ENCODE data around the gene XPO4. TPM values are rescaled to one million over a fixed set of nuclear protein-coding genes. Genes with fewer than 3 reads are reported as not detected.
"Not testable (repeated sequence)": the region's sequence is repeated elsewhere in the genome, so short reads cannot be mapped to it uniquely, and the experiment has no call there.

XPO4 gene
- total RNA-seq, 4 donors from 2014 or later, result 8.8 to 25.0 (median 18.6) TPM

DNA sequence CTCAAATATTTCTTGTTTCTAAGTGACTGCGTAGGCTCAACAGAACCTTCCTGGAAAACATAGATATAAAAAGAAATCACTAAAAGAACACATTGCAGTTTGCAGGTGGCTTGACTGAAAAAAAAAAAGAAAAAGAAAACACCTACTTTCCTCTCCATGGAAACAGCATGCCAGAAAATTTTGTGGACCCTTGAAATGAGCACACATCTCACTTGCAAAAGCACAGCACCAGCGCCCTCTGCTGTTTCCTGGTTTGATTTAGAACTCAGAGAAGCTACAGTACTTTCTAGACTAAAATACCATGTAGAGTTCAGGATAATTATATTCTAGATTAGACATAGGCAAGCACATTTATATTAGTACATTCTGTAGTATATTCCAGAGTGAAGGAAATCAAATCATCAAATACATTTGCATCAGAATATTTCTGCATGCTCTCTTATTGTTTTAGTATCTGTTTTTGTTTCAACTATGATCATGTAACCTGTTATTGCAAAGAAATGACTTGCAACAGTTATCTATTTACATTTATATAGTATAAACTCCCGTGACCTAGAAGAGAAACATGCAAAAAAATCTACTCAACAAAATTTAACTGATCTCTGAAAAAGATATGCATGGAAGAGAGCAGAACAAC, 22.3 kb upstream of the XPO4 start:
- 29 to 34% methylated on average over 3 of the region's 3 CpGs for WGBS, 2 donors
- no peak overlapping the region for H3K27ac ChIP-seq
- H3K4me3 ChIP-seq, result no peak overlapping the region
- H3K9me3 ChIP-seq, result no peaks in the 10 kb centered on the region
- TF ChIP-seq, protein P1, sequence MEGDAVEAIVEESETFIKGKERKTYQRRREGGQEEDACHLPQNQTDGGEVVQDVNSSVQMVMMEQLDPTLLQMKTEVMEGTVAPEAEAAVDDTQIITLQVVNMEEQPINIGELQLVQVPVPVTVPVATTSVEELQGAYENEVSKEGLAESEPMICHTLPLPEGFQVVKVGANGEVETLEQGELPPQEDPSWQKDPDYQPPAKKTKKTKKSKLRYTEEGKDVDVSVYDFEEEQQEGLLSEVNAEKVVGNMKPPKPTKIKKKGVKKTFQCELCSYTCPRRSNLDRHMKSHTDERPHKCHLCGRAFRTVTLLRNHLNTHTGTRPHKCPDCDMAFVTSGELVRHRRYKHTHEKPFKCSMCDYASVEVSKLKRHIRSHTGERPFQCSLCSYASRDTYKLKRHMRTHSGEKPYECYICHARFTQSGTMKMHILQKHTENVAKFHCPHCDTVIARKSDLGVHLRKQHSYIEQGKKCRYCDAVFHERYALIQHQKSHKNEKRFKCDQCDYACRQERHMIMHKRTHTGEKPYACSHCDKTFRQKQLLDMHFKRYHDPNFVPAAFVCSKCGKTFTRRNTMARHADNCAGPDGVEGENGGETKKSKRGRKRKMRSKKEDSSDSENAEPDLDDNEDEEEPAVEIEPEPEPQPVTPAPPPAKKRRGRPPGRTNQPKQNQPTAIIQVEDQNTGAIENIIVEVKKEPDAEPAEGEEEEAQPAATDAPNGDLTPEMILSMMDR (IDR thresholded peaks at IDR 0.05), result peak; percentile 19 to 75 (median 57)
- no peak for TF ChIP-seq POLR2A (IDR thresholded peaks at IDR 0.05)
- peak; percentile 9 for DNase-seq
- intact Hi-C loops (cut with DNase I), result loop anchor here (10.0 kb wide), 2 partner anchors 210 to 430 kb away; no protein-coding TSS in a partner anchor
- no peaks in the 10 kb centered on the region for H3K27me3 ChIP-seq
- no peaks in the 10 kb centered on the region for H3K36me3 ChIP-seq
- H3K4me1 ChIP-seq, result no peaks in the 10 kb centered on the region

- H3K4me3 ChIP-seq, result no peak overlapping the region
- intact Hi-C loops (cut with DNase I), result loop anchor here (10.0 kb wide), 2 partner anchors 208 to 428 kb away; no protein-coding TSS in a partner anchor
- H3K36me3 ChIP-seq, result no peaks in the 10 kb centered on the region
- no peak for TF ChIP-seq POLR2A (IDR thresholded peaks at IDR 0.05)
- TF ChIP-seq, protein P1 (IDR thresholded peaks at IDR 0.05), result no peak
- H3K27me3 ChIP-seq, result no peaks in the 10 kb centered on the region
- H3K4me1 ChIP-seq, result no peaks in the 10 kb centered on the region
- WGBS, 2 donors, result 91 to 94% methylated on average over 4 of the region's 4 CpGs
- no peak for DNase-seq
- H3K9me3 ChIP-seq, result no peaks in the 10 kb centered on the region
- no peak overlapping the region for H3K27ac ChIP-seq
Measured at GRCh38 chr13:20923272-20923671, 20.7 kb upstream of the XPO4 start.

DNA sequence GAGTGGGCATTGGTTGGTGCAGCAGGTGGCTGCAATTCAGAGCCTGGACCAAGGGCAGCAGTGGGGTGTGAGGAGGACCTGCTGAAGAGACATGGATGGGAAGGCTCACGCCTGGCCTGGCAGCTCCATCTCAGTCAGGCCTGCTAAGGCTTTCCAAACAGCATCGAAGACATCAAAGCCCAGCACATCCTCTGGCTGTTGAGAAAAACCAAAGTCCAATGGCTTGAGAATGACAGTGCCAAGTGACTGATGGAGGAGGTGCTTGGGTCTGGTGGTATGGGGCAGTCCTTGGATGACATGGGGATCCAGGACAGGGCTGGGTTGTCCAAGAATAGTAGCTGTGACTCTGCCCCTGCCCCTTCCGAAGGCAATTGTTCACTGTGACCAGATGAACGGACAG, 19.0 kb upstream of the XPO4 start:
- Histone ChIP-seq H3K36me3 (no peaks in the 10 kb centered on the region), H3K27me3 (no peaks in the 10 kb centered on the region), H3K4me1 (no peaks in the 10 kb centered on the region), H3K9me3 (no peaks in the 10 kb centered on the region), H3K27ac (no peak overlapping the region), H3K4me3 (no peak overlapping the region)
- WGBS, 2 donors, result 80 to 86% methylated on average over 4 of the region's 4 CpGs
- no peak for TF ChIP-seq POLR2A (IDR thresholded peaks at IDR 0.05)
- TF ChIP-seq, protein P1 (IDR thresholded peaks at IDR 0.05), result no peak
- intact Hi-C loops (cut with DNase I), result loop anchor here (10.0 kb wide), 2 partner anchors 207 to 427 kb away; no protein-coding TSS in a partner anchor
- no peak for DNase-seq

GRCh38 chr13:20915676-20916075, 13.1 kb upstream of the XPO4 start:
- H3K27me3 ChIP-seq; intact Hi-C loops (cut with DNase I); H3K4me3 ChIP-seq; H3K36me3 ChIP-seq; H3K4me1 ChIP-seq; H3K27ac ChIP-seq; H3K9me3 ChIP-seq; DNase-seq: not testable (repeated sequence)
- 89 to 92% methylated on average over 4 to 6 of the region's 6 CpGs for WGBS, 2 donors

DNA sequence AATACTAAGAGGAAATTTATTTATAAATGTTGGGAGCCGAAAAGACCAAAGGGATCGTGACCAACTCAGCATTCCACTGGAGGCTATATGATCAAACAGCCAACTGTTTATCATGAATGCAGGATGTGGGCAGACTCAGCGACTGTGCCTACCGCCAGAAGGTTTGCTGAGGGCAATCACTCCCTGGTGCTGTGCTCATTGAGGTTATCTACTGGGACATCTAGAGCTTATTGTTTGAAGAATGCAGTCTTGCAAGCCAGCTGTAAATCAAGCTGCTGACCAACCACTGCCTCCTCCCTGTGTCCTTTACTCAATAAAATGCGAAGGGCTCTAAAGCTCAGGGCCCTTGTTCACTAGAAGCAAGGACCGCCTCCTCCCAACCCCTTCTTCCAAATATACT, 8.5 kb upstream of the XPO4 start:
- Histone ChIP-seq H3K4me3 (no peak overlapping the region), H3K9me3 (no peaks in the 10 kb centered on the region), H3K4me1 (no peaks in the 10 kb centered on the region), H3K27ac (no peak overlapping the region), H3K27me3 (no peaks in the 10 kb centered on the region), H3K36me3 (no peaks in the 10 kb centered on the region)
- intact Hi-C loops (cut with DNase I), result no loop called here
- 86 to 92% methylated on average over 6 of the region's 6 CpGs for WGBS, 2 donors
- no peak for DNase-seq
- TF ChIP-seq, protein P1 (IDR thresholded peaks at IDR 0.05), result no peak
- no peak for TF ChIP-seq POLR2A (IDR thresholded peaks at IDR 0.05)
